ENCODE data around the gene CTNNA3.

DNA sequence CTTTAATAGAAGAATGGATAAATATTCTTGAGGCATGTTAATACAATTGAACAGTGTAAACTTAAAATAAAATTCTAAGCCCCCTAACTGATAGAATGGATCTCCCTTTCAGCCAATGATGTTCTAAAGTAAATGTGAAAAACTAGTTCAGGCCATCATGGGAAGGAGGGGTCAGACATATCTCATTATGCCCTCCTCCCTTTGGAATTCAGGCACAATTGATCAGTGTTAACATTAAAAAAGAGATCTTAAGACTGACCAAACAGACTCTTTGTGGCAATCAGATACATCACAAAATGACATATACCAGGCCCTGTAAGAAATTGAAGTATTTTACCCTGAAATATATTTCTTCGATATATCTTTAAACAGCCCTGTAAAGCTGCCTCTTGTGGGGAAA is 1453.1 kb downstream of the CTNNA3 start:
- TF ChIP-seq, protein P1, sequence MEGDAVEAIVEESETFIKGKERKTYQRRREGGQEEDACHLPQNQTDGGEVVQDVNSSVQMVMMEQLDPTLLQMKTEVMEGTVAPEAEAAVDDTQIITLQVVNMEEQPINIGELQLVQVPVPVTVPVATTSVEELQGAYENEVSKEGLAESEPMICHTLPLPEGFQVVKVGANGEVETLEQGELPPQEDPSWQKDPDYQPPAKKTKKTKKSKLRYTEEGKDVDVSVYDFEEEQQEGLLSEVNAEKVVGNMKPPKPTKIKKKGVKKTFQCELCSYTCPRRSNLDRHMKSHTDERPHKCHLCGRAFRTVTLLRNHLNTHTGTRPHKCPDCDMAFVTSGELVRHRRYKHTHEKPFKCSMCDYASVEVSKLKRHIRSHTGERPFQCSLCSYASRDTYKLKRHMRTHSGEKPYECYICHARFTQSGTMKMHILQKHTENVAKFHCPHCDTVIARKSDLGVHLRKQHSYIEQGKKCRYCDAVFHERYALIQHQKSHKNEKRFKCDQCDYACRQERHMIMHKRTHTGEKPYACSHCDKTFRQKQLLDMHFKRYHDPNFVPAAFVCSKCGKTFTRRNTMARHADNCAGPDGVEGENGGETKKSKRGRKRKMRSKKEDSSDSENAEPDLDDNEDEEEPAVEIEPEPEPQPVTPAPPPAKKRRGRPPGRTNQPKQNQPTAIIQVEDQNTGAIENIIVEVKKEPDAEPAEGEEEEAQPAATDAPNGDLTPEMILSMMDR (IDR thresholded peaks at IDR 0.05) = no peak
- no peak for TF ChIP-seq POLR2A (IDR thresholded peaks at IDR 0.05)
- TF ChIP-seq POLR2AphosphoS5 (IDR thresholded peaks at IDR 0.05) = no peak

All from upper lobe of left lung (tissue), 4 donors.